HepG2 (cell line): ENCODE data around the gene GOT1.

ENCODE experiments used
- ONECUT2 ChIP-seq: sonication (generic); formaldehyde crosslinking; IDR thresholded peaks from 2 replicates; pipeline ENCODE4 v1.4.0; 2020; ENCODE audit warnings: missing genetic modification reagents
- POLR2A ChIP-seq, 2 experiments: IDR thresholded peaks; 2 replicates each; pipeline ENCODE4 v1.6.1; 2011; ENCODE audit warnings: low read depth in 2 of 2, low read length in 2 of 2, mild to moderate bottlenecking in 1 of 2, moderate library complexity in 1 of 2; ENCODE audit not compliant: insufficient read depth in 1 of 2
- ZFP41 ChIP-seq: sonication (generic); formaldehyde crosslinking; IDR thresholded peaks from 2 replicates; pipeline ENCODE4 v1.4.0; 2020; ENCODE audit warnings: mild to moderate bottlenecking, missing genetic modification reagents, borderline replicate concordance
- ZNF790 ChIP-seq: sonication (generic); formaldehyde crosslinking; IDR thresholded peaks from 2 replicates; pipeline ENCODE4 v1.8.0; 2022; ENCODE audit warnings: missing genetic modification reagents, mild to moderate bottlenecking, borderline replicate concordance
- TF ChIP-seq, protein P1 (sequence below): sonication (generic); formaldehyde crosslinking; IDR thresholded peaks from 2 replicates; pipeline ENCODE4 v1.4.0; 2020; ENCODE audit warnings: missing genetic modification reagents

DNA sequence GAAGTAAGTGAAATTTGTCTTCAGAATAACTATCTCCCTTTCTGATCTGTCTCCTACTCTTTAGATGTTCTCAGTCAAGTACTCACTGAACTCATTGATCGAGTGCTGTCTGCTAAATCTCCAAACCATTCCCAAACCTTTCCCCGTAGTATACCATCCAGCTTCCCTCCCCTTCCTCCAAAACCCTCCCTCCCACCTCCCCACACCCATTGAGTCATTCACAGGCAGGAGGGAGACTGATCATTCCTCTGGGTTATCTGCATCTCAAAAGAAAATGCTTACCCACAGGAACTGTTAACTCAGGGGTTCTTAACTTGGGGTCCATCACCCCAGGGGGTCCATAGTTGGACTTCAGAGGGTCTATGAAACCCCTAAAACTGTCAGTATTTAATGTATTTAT is 37.4 kb downstream of the GOT1 start:
- TF ChIP-seq ZFP41 (no peak), ONECUT2 (no peak), POLR2A (IDR thresholded peaks at IDR 0.05; ENCODE audit: insufficient read depth in 1 of 2, low read depth in 2 of 2, low read length in 2 of 2) (no peak), ZNF790 (CRISPR knock-in tag) (no peak)
- TF ChIP-seq, protein P1, sequence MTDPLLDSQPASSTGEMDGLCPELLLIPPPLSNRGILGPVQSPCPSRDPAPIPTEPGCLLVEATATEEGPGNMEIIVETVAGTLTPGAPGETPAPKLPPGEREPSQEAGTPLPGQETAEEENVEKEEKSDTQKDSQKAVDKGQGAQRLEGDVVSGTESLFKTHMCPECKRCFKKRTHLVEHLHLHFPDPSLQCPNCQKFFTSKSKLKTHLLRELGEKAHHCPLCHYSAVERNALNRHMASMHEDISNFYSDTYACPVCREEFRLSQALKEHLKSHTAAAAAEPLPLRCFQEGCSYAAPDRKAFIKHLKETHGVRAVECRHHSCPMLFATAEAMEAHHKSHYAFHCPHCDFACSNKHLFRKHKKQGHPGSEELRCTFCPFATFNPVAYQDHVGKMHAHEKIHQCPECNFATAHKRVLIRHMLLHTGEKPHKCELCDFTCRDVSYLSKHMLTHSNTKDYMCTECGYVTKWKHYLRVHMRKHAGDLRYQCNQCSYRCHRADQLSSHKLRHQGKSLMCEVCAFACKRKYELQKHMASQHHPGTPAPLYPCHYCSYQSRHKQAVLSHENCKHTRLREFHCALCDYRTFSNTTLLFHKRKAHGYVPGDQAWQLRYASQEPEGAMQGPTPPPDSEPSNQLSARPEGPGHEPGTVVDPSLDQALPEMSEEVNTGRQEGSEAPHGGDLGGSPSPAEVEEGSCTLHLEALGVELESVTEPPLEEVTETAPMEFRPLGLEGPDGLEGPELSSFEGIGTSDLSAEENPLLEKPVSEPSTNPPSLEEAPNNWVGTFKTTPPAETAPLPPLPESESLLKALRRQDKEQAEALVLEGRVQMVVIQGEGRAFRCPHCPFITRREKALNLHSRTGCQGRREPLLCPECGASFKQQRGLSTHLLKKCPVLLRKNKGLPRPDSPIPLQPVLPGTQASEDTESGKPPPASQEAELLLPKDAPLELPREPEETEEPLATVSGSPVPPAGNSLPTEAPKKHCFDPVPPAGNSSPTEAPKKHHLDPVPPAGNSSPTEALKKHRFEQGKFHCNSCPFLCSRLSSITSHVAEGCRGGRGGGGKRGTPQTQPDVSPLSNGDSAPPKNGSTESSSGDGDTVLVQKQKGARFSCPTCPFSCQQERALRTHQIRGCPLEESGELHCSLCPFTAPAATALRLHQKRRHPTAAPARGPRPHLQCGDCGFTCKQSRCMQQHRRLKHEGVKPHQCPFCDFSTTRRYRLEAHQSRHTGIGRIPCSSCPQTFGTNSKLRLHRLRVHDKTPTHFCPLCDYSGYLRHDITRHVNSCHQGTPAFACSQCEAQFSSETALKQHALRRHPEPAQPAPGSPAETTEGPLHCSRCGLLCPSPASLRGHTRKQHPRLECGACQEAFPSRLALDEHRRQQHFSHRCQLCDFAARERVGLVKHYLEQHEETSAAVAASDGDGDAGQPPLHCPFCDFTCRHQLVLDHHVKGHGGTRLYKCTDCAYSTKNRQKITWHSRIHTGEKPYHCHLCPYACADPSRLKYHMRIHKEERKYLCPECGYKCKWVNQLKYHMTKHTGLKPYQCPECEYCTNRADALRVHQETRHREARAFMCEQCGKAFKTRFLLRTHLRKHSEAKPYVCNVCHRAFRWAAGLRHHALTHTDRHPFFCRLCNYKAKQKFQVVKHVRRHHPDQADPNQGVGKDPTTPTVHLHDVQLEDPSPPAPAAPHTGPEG (CRISPR knock-in tag): no peak
